HL-60 (cell line): ENCODE measurements around the gene ACE.

Experiments used
- DNase-seq, 2 experiments: peaks; one replicate each; pipeline ENCODE4 v3.0.0-alpha.2; 2010 to 2020; ENCODE audit warnings: low read depth in 1 of 2, low spot score in 1 of 2
- H3K27ac ChIP-seq: fragments of 250-450 bp; sonication (Bioruptor Pico); replicated peaks from 2 replicates; pipeline ENCODE4 v1.5.1; 2020; ENCODE audit warnings: mild to moderate bottlenecking, moderate library complexity
- H3K27me3 ChIP-seq: fragments of 250-450 bp; sonication (Bioruptor Pico); 2 replicates; pipeline ENCODE4 v1.5.1; 2021; ENCODE audit warnings: mild to moderate bottlenecking, moderate library complexity; ENCODE audit not compliant: insufficient read depth, poor library complexity, severe bottlenecking
- H3K4me3 ChIP-seq: replicated peaks from 2 replicates; pipeline ENCODE4 v1.5.1; 2011; ENCODE audit warnings: mild to moderate bottlenecking, control low read depth, low read length; ENCODE audit not compliant: insufficient read depth
- CTCF ChIP-seq: IDR thresholded peaks from one replicate; pipeline ENCODE4 v1.5.1; 2011; ENCODE audit warnings: low read length, control low read depth, inconsistent platforms; ENCODE audit not compliant: insufficient read depth
- GABPA ChIP-seq: IDR thresholded peaks from 2 replicates; pipeline ENCODE4 v1.6.1; 2012; ENCODE audit warnings: low read depth
- POLR2AphosphoS5 ChIP-seq: IDR thresholded peaks from 2 replicates; pipeline ENCODE4 v1.6.1; 2012; ENCODE audit warnings: low read depth
- REST ChIP-seq: IDR thresholded peaks from 2 replicates; pipeline ENCODE4 v1.6.1; 2012; ENCODE audit warnings: low read depth; ENCODE audit not compliant: insufficient replicate concordance
- SPI1 ChIP-seq: IDR thresholded peaks from 2 replicates; pipeline ENCODE4 v1.6.1; 2012; ENCODE audit warnings: low read depth, mild to moderate bottlenecking, borderline replicate concordance

The ACE gene

GRCh38 chr17:63450551-63450950 is 26.3 kb upstream of the ACE start:
- Histone ChIP-seq H3K4me3 (no peak overlapping the region), H3K27ac (no peak overlapping the region), H3K27me3 (peaks cover 2% of the 10 kb centered on the region)
- DNase-seq: no peak
- TF ChIP-seq CTCF (no peak), REST (no peak), SPI1 (no peak), GABPA (no peak), POLR2AphosphoS5 (no peak)

- no peak for TF ChIP-seq SPI1
- TF ChIP-seq REST: no peak
- no peak overlapping the region for H3K4me3 ChIP-seq
- no peak overlapping the region for H3K27ac ChIP-seq
- no peak for DNase-seq
- H3K27me3 ChIP-seq: no peaks in the 10 kb centered on the region
Observed at GRCh38 chr17:63451150-63451549, 25.7 kb upstream of the ACE start.

GRCh38 chr17:63452046-63452961 is 24.6 kb upstream of the ACE start:
- no peaks in the 10 kb centered on the region for H3K27me3 ChIP-seq
- H3K4me3 ChIP-seq: no peak overlapping the region
- DNase-seq: no peak
- H3K27ac ChIP-seq: no peak overlapping the region
- TF ChIP-seq REST (no peak), SPI1 (no peak), CTCF (no peak), GABPA (no peak), POLR2AphosphoS5 (no peak)
